ENCODE measurements around the gene PLSCR3.

DNA sequence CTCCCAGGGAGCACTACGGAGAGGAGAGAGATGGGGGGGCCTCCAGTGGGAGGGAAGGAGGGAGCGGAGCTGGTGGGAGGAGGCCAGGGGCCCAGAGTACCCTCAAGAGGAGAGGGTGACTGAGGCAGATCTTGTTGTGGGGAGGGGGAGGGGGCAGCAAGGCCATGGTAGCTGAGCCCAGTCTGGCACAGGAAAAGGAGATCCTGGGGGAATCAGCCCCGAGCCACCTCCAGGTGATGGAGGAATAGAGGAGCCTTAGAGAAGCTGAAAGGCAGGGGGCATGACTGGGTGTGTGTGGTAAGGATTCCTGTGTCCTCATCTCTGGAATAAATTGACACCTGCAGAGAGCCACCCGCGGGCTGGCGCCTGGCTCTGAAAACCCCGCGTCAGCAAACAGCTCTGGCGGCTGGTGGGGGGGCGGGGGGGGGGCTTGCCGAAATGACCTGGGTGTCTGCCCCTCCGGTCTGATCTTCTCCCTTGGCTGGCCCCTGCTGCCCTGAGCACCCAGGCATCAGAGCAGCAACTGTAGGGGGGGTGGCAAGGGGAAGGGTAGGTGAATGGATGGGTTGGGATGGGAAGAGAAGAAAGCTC lies 12.0 kb upstream of the PLSCR3 start:
- TF ChIP-seq, protein P1, sequence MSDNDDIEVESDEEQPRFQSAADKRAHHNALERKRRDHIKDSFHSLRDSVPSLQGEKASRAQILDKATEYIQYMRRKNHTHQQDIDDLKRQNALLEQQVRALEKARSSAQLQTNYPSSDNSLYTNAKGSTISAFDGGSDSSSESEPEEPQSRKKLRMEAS (IDR thresholded peaks at IDR 0.05; ENCODE audit: insufficient read depth, insufficient read length): no peak
- TF ChIP-seq, protein P2, sequence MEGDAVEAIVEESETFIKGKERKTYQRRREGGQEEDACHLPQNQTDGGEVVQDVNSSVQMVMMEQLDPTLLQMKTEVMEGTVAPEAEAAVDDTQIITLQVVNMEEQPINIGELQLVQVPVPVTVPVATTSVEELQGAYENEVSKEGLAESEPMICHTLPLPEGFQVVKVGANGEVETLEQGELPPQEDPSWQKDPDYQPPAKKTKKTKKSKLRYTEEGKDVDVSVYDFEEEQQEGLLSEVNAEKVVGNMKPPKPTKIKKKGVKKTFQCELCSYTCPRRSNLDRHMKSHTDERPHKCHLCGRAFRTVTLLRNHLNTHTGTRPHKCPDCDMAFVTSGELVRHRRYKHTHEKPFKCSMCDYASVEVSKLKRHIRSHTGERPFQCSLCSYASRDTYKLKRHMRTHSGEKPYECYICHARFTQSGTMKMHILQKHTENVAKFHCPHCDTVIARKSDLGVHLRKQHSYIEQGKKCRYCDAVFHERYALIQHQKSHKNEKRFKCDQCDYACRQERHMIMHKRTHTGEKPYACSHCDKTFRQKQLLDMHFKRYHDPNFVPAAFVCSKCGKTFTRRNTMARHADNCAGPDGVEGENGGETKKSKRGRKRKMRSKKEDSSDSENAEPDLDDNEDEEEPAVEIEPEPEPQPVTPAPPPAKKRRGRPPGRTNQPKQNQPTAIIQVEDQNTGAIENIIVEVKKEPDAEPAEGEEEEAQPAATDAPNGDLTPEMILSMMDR (IDR thresholded peaks at IDR 0.05; ENCODE audit: extremely low read depth in 1 of 2, insufficient read depth in 1 of 2, low read depth in 1 of 2, low read length in 2 of 2): no peak
- TF ChIP-seq EZH2 (IDR thresholded peaks at IDR 0.05; ENCODE audit: borderline replicate concordance, low read depth, low read length, severe bottlenecking) (no peak), POLR2AphosphoS5 (IDR thresholded peaks at IDR 0.05; ENCODE audit: insufficient read depth, low read depth, low read length) (no peak), JUN (IDR thresholded peaks at IDR 0.05; ENCODE audit: borderline replicate concordance, insufficient read depth, insufficient read length, low read depth) (no peak), POLR2A (IDR thresholded peaks at IDR 0.05; ENCODE audit: low read depth, low read length) (no peak)

Data from endothelial cell of umbilical vein (primary cell).